Stimulated activated effector memory CD8-positive, alpha-beta T cell treated with anti-CD3 and anti-CD28 coated beads, Interleukin-12 subunit alpha, Interleukin-12 subunit beta, amount 100 ng/mL, for 72 hours (primary cell): Measurements from ENCODE around the gene CNDP2.

Experiments
- ATAC-seq: fragments of 150-1000 bp; cut with Tn5 transposase; 2 replicates; pipeline ENCODE4 v1.10.0; 2021
- DNase-seq, 2 donors: peaks; one replicate each; pipeline ENCODE4 v3.0.0; 2021 to 2022; ENCODE audit warnings: low spot score in 2 of 2
- H3K27ac Mint-ChIP-seq: one replicate; pipeline ENCODE4 v1.8.0; 2022; ENCODE audit warnings: mild to moderate bottlenecking, mixed read lengths
- H3K36me3 Mint-ChIP-seq: one replicate; pipeline ENCODE4 v1.8.0; 2022; ENCODE audit warnings: mild to moderate bottlenecking, mixed read lengths
- H3K4me1 Mint-ChIP-seq: one replicate; pipeline ENCODE4 v1.8.0; 2022; ENCODE audit warnings: mixed read lengths
- H3K4me3 Mint-ChIP-seq: one replicate; pipeline ENCODE4 v1.8.0; 2022; ENCODE audit warnings: mild to moderate bottlenecking, mixed read lengths
- H3K9me3 Mint-ChIP-seq: one replicate; pipeline ENCODE4 v1.8.0; 2022; ENCODE audit warnings: mixed read lengths

CNDP2 gene

GRCh38 chr18:74528913-74529312 is 32.8 kb downstream of the CNDP2 start:
- ATAC-seq: no peak
- no peaks in the 10 kb centered on the region for H3K36me3 Mint-ChIP-seq
- no peaks in the 10 kb centered on the region for H3K9me3 Mint-ChIP-seq
- no peak for DNase-seq
- no peak overlapping the region for H3K4me3 Mint-ChIP-seq
- H3K4me1 Mint-ChIP-seq: no peaks in the 10 kb centered on the region
- H3K27ac Mint-ChIP-seq: no peak overlapping the region

- H3K4me1 Mint-ChIP-seq: no peaks in the 10 kb centered on the region
- no peak overlapping the region for H3K4me3 Mint-ChIP-seq
- DNase-seq: no peak
- ATAC-seq: no peak
- no peaks in the 10 kb centered on the region for H3K36me3 Mint-ChIP-seq
- no peaks in the 10 kb centered on the region for H3K9me3 Mint-ChIP-seq
- no peak overlapping the region for H3K27ac Mint-ChIP-seq
Measured at GRCh38 chr18:74529378-74529777, 33.2 kb downstream of the CNDP2 start.

- Mint-ChIP-seq H3K9me3 (no peaks in the 10 kb centered on the region), H3K4me3 (no peak overlapping the region), H3K27ac (no peak overlapping the region), H3K4me1 (no peaks in the 10 kb centered on the region), H3K36me3 (no peaks in the 10 kb centered on the region)
- DNase-seq (no peak), ATAC-seq (no peak)
Measured at GRCh38 chr18:74529811-74530583, 33.8 kb downstream of the CNDP2 start.

DNA sequence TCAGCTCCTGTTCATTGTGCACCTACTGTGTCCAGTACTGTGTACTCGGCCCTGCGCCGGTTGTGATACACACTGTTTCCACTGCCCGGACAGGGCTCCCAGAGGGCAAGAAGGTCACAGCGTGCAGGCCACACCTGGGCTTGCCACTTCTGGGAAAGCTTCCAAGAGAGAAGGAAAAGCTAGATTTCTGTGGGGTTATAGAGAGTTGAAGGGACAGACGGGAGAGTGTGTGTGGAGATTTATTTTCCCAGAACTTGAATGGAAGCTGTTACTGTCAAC is 34.4 kb downstream of the CNDP2 start:
- Mint-ChIP-seq H3K36me3 (no peaks in the 10 kb centered on the region), H3K4me3 (no peak overlapping the region), H3K9me3 (no peaks in the 10 kb centered on the region), H3K4me1 (no peaks in the 10 kb centered on the region), H3K27ac (no peak overlapping the region)
- no peak for DNase-seq
- no peak for ATAC-seq

DNA sequence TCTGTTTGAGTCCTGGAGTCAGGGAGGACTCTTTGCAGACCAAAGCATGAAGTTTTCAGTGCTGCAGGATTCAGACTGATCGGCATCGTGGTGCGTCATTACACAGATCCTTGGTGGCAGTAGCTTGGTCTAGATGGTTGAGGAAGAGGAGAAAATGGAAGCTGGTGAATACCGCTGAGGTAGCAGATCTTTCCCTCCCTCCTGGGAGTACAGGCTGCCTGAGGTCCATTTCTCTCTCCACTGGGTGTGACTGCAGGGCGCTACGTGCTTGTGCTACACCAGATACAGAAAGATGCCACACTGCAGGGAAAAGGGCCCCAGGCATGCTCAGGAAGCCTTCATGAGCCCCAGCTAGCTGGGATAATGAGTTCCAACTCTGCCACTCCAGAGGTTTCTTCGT is 34.9 kb downstream of the CNDP2 start:
- Mint-ChIP-seq H3K4me1 (no peaks in the 10 kb centered on the region), H3K4me3 (no peak overlapping the region), H3K36me3 (no peaks in the 10 kb centered on the region), H3K27ac (no peak overlapping the region), H3K9me3 (no peaks in the 10 kb centered on the region)
- DNase-seq (no peak), ATAC-seq (no peak)

- no peak overlapping the region for H3K27ac Mint-ChIP-seq
- DNase-seq (no peak), ATAC-seq (no peak)
- no peaks in the 10 kb centered on the region for H3K9me3 Mint-ChIP-seq
- no peaks in the 10 kb centered on the region for H3K4me1 Mint-ChIP-seq
- H3K4me3 Mint-ChIP-seq: no peak overlapping the region
- no peaks in the 10 kb centered on the region for H3K36me3 Mint-ChIP-seq
Measured at GRCh38 chr18:74532511-74533025, 36.4 kb downstream of the CNDP2 start.

DNA sequence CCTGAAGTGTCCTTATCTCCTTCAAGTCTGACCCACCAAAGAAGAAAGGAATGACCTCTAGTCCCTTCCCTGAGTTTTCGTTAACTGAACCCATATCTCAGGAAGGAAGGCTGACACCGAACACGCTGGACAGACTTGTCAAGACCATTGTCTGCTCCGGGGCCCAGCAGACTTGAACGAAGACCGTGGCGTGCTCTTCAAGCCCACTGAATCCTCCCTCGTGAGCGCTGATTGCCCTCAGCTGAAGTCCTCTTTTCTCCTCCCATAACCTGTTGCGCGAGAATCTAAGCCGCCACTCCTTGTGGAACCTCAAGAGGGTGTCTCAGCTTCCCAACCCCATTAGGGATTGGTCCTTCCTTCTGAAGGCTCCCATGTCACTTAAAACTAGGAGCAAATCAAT is 37.5 kb downstream of the CNDP2 start:
- no peaks in the 10 kb centered on the region for H3K9me3 Mint-ChIP-seq
- no peak for DNase-seq
- no peak for ATAC-seq
- H3K27ac Mint-ChIP-seq: no peak overlapping the region
- no peaks in the 10 kb centered on the region for H3K4me1 Mint-ChIP-seq
- no peaks in the 10 kb centered on the region for H3K36me3 Mint-ChIP-seq
- no peak overlapping the region for H3K4me3 Mint-ChIP-seq

DNA sequence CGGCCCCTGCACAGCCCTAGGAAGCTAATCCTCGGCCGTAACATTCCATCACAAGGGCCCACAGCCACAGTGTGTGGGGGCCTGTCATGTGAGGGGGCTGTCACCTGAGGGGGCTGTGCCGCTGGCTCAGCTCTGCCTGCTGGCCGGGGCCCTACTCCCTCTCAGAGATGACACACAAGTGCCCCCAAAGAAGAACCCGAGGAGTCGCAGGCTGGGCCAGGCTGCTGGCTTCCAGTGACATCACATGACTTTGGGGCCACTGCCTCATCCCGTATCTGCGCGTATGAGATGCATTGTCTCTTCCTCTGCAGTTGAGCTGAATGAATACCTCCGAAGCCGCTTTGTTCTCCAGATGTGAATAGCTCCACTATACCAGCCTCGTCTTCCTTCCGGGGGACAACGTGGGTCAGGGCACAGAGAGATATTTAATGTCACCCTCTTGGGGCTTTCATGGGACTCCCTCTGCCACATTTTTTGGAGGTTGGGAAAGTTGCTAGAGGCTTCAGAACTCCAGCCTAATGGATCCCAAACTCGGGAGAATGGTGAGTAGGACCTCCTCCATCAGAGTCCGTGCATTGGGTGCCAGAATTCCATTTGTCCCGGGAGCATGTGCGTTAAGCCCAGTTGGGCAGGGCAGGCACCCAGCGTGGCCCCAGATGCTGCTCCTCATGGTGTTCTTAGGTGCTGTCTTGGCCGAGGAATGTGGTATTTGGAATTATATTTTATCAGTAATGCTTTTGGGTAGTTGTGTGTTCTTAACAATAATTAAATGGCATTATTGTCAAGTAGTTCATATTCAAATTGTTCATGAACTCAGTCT is 38.2 kb downstream of the CNDP2 start, which contains the start of gene CNDP1:
Gene CNDP1 (plus strand): TSS at position 351 of the 820 bp plus-strand sequence. CDS start 168 bp downstream, at position 519.
- Mint-ChIP-seq H3K36me3 (no peaks in the 10 kb centered on the region), H3K4me1 (no peaks in the 10 kb centered on the region), H3K9me3 (no peaks in the 10 kb centered on the region), H3K4me3 (no peak within 1 kb of the TSS), H3K27ac (no peak within 1 kb of the TSS)
- DNase-seq: no peak
- ATAC-seq: no peak

GRCh38 chr18:74534981-74535649 is 39.0 kb downstream of the CNDP2 start:
- ATAC-seq (no peak), DNase-seq (no peak)
- no peaks in the 10 kb centered on the region for H3K36me3 Mint-ChIP-seq
- no peak overlapping the region for H3K27ac Mint-ChIP-seq
- no peaks in the 10 kb centered on the region for H3K9me3 Mint-ChIP-seq
- no peaks in the 10 kb centered on the region for H3K4me1 Mint-ChIP-seq
- H3K4me3 Mint-ChIP-seq: no peak overlapping the region

GRCh38 chr18:74539289-74539688 is 43.1 kb downstream of the CNDP2 start:
- peaks cover 10% of the 10 kb centered on the region for H3K4me1 Mint-ChIP-seq
- H3K9me3 Mint-ChIP-seq: no peaks in the 10 kb centered on the region
- DNase-seq (no peak), ATAC-seq (no peak)
- H3K27ac Mint-ChIP-seq: no peak overlapping the region
- H3K36me3 Mint-ChIP-seq: no peaks in the 10 kb centered on the region
- no peak overlapping the region for H3K4me3 Mint-ChIP-seq

- Mint-ChIP-seq H3K27ac (no peak overlapping the region), H3K9me3 (no peaks in the 10 kb centered on the region), H3K4me1 (peaks cover 10% of the 10 kb centered on the region), H3K4me3 (no peak overlapping the region), H3K36me3 (no peaks in the 10 kb centered on the region)
- no peak for DNase-seq
- peak; percentile 39 for ATAC-seq
Measured at GRCh38 chr18:74540652-74541421, 44.7 kb downstream of the CNDP2 start.

GRCh38 chr18:74541703-74542555 is 45.8 kb downstream of the CNDP2 start:
- no peaks in the 10 kb centered on the region for H3K36me3 Mint-ChIP-seq
- H3K4me3 Mint-ChIP-seq: no peak overlapping the region
- H3K4me1 Mint-ChIP-seq: peaks cover 10% of the 10 kb centered on the region
- ATAC-seq: no peak
- DNase-seq: no peak
- H3K9me3 Mint-ChIP-seq: no peaks in the 10 kb centered on the region
- H3K27ac Mint-ChIP-seq: no peak overlapping the region

DNA sequence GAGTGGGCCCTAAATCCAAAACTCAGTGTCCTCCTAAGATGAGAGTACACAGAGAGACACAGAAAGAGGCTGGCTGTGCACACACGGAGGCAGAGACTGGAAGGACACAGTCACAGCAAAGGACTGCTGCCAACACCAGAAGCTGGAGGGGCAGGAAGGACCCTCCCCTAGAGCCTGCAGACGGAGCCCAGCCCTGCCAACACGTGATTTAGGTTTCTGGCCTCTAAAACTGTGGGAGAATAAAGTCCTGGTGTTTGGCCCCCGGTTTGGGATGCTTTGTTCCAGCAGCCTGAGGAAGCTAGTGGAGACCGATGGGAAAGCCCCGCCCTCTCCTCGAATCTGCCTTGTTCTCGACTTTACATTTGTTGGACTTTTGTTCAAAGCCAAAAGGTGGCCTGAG is 48.7 kb downstream of the CNDP2 start:
- Mint-ChIP-seq H3K4me3 (no peak overlapping the region), H3K27ac (no peak overlapping the region), H3K9me3 (no peaks in the 10 kb centered on the region), H3K4me1 (peaks cover 10% of the 10 kb centered on the region), H3K36me3 (no peaks in the 10 kb centered on the region)
- DNase-seq (no peak), ATAC-seq (no peak)

GRCh38 chr18:74546007-74546406 is 49.8 kb downstream of the CNDP2 start:
- Mint-ChIP-seq H3K4me1 (peaks cover 3% of the 10 kb centered on the region), H3K27ac (no peak overlapping the region), H3K9me3 (no peaks in the 10 kb centered on the region), H3K4me3 (no peak overlapping the region), H3K36me3 (no peaks in the 10 kb centered on the region)
- ATAC-seq: no peak
- DNase-seq: no peak
